ENCODE data around the gene ACSL4.
A peak's percentile ranks its signal among the peaks of the same experiment; 100 is the strongest.
"Not testable (repeated sequence)": the region's sequence is repeated elsewhere in the genome, so short reads cannot be mapped to it uniquely, and the experiment has no call there.

The ACSL4 gene

DNA sequence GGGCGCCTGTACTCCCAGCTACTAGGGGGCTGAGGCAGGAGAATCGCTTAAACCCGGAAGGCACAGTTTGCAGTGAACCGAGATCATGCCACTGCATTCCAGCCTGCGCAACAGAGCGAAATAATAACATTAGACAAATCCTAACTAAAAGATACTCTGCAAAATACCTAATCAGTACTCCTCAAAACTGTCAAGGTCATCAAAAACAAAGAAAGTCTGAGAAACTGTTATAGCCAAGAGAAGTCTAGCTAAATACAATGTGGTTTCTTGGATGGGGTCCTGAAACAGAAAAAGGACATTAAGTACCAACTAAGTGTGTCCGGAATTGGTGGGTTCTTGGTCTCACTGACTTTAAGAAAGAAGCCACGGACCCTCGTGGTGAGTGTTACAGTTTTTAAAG lies 14.6 kb upstream of the ACSL4 start:
- no peak for TF ChIP-seq CTCF (IDR thresholded peaks at IDR 0.05; ENCODE audit: low read depth, low read length)
- H3K4me3 ChIP-seq (ENCODE audit: low read depth, low read length), result no peak overlapping the region

GRCh38 chrX:109742722-109743121 lies 9.7 kb upstream of the ACSL4 start:
- no peak overlapping the region for H3K4me3 ChIP-seq (ENCODE audit: low read depth, low read length)
- TF ChIP-seq CTCF (IDR thresholded peaks at IDR 0.05; ENCODE audit: low read depth, low read length), result no peak

- not testable (repeated sequence) for H3K4me3 ChIP-seq (ENCODE audit: low read depth, low read length)
These were observed 7.8 kb upstream of the ACSL4 start for GRCh38 chrX:109740896-109741295.

- TF ChIP-seq CTCF (IDR thresholded peaks at IDR 0.05; ENCODE audit: low read depth, low read length), result no peak
- no peak overlapping the region for H3K4me3 ChIP-seq (ENCODE audit: low read depth, low read length)
These were observed 7.4 kb upstream of the ACSL4 start for GRCh38 chrX:109740433-109740809.

GRCh38 chrX:109739625-109740432 lies 6.8 kb upstream of the ACSL4 start:
- no peak for TF ChIP-seq CTCF (IDR thresholded peaks at IDR 0.05; ENCODE audit: low read depth, low read length)
- no peak overlapping the region for H3K4me3 ChIP-seq (ENCODE audit: low read depth, low read length)

GRCh38 chrX:109735202-109735744 lies 2.2 kb upstream of the ACSL4 start:
- H3K4me3 ChIP-seq (ENCODE audit: low read depth, low read length), result no peak overlapping the region
- TF ChIP-seq CTCF (IDR thresholded peaks at IDR 0.05; ENCODE audit: low read depth, low read length), result no peak

DNA sequence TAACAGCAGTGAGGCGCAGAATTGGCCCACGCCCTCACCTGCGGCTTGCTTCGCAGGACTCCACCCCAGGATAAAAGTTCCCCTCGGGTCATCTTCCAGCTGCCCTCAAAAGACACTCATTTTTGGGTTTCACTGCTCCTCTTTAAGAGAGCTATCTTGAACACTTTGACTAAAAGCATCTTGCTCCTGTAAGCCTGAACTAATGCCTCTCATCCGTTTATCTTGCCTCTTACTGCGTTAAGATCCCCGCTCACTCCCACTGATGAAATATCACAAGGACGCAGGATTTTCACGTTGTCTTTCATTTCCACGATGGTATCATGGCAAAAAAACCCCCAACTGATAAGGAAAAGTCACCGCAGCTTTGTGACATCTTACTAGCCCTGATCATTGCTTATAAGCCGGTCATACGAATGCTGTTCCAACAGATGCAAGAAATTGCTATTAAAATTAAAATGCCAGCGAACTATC lies 591 bp upstream of the ACSL4 start:
- no peak for TF ChIP-seq CTCF (IDR thresholded peaks at IDR 0.05; ENCODE audit: low read depth, low read length)
- H3K4me3 ChIP-seq (ENCODE audit: low read depth, low read length), result peak overlapping the region; percentile 81
